Effector CD4-positive, alpha-beta T cell (primary cell): Measurements from ENCODE around the gene FBXO42.

ENCODE experiments used
- DNase-seq: peaks from one replicate; pipeline ENCODE4 v3.0.0-alpha.2; 2020

The FBXO42 gene

DNA sequence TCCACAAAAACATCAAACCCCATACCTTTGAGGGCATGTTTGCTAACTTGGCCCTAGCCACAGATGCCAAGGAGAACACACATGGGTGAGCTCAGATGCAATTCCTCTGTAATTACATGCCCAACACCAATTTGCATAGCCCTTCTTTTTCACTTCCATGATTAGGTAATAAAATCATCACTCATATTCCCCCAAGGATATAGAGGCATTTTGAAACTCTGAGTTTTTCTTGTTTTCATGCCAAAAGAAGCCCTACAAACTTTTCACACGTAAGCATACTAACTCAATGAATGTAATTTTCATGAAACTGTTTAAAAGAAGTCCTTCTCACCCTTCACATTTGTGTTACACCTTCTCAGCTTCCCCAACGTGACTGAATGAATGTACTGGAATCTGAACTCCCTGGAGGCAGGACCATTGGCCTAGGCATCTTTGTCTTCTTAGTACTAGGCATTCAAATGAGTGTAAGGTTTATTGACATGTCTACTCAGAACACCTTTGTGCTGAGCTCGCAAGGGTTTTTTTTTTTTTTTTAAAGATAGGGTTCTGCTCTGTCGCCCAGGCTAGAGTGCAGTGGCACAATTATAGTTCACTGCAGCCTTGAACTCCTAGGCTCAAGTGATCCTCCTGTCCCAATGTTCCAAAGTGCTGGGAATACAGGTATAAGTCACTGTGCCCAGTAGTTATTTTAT is 31.0 kb downstream of the FBXO42 start:
- no peak for DNase-seq

DNA sequence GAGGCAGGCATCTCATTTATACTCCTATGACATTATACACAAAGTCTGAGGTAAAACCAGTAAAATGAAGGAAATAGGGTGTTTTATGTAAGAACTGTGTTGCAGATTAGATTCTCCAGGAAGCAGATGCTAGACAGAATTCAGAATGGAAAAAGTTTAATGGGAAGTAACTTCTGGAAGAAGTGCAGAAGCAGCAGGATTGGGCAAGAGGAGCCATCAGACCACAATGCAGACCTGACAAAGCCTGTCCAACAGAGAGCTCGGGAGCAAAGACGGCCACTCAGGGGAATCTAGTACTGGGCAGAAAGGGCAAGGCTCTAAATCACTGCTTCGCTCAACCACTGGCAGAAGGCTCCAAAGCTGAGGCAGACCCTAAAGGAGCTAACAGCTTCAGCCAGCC is 33.7 kb downstream of the FBXO42 start:
- no peak for DNase-seq

DNA sequence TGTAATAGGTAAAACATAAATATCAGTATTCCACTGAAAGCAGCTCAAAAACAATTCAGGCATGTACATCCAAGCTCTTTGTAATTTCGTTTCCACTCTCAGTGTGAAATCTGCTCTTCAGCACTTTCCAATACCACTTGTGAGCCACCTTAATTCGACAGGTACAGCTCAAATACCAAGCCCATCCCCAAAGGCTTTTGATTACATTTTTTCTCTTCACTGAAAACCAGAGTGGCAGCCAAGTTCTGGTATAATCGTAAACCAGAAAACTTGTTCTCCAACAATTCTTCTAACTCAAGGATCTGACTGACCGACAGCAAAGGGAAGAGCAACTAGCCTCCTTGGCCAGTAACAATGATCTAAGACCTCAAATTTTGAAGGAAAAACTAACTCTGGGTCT is 36.8 kb downstream of the FBXO42 start:
- DNase-seq = no peak

DNA sequence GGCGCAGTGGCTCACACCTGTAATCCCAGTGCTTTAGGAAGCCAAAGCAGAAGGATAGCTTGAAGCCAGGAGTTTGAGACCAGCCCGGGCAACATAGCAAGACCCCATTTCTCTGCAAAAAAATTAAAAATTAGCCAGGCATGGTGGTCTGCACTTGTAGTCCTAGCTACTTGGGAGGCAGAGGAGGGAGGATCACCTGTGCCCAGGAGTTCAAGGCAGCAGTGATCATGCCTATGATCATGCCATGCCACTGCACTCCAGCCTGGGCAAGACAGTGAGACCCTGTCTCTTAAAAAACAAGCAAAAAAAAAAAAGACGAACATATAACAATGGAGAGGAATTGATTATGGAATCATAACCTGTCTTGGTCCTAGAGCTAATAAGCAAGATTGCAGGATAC is 45.1 kb downstream of the FBXO42 start:
- no peak for DNase-seq

DNA sequence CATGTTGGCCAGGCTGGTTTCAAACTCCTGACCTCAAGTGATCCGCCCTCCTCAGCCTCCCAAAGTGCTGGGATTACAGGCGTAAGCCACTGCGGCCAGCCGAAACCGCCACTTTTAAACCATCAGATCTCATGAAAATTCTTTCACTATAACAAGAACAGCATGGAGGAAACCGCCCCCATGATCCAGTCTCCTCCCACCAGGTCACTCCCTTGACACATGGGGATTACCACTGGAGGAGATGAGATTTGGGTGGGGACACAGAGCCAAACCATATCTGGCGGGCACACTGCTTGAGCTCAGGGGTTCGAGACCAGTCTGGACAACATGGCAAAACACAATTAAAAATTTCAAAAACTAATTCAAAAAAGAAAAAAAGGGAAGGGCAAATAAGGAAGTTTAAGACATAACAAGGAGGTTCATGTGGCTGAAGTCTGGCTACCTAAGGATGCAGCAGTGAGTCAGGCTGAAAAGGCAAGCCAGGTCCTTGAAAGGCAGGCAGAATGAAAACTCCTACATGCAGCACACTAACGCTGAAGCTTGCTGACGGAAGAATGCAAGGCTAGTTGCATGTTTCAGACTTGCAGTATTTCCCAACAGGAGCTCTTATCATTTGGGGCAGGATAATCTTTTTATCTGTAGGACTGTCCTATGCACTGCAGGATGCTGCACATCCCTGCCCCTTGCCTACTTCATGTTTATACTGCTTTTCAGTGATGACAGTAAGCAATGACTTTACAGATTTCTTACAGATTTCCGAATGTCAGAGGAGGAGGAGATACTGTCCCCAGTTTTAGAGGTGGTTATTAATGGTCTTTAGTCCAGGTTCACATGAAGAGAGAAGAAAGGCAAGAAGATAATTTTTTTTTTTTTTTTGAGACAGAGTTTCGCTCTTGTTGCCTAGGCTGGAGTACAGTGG is 49.3 kb downstream of the FBXO42 start:
- no peak for DNase-seq

DNA sequence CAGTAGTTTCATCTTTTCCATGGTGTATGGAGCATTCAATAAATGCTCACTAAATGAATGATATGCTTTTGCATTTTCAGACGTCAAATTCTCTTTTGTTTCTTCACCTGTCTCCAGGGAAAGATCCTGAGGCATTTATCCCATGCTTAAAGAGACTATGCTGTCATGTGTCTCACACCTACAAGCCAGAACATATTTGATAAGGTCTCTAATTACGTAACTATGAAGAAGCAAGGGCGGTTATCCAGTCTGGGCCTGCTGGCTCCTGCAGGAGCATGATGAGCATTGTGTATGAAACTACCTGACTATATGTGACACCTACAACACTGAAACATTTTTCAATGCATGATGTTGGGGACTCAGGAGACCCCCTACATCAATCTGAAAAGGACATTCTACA is 51.8 kb downstream of the FBXO42 start:
- no peak for DNase-seq

DNA sequence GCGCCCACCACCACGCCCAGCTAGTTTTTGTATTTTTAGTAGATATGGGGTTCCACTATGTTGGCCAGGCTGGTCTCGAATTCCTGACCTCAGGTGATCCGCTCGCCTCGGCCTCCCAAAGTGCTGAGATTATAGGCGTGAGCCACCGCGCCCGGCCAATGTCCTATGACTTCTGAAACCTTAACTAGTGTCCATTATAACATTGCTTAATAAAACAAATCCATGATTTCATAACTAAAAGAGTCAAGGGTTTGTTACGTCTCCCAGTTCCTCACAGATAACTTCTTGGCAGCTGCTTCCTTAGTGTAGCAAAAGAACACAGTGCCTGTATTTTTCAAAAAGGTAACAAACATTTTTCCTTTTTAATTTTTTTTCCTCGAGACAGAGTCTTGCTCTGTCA is 53.6 kb downstream of the FBXO42 start:
- no peak for DNase-seq

DNA sequence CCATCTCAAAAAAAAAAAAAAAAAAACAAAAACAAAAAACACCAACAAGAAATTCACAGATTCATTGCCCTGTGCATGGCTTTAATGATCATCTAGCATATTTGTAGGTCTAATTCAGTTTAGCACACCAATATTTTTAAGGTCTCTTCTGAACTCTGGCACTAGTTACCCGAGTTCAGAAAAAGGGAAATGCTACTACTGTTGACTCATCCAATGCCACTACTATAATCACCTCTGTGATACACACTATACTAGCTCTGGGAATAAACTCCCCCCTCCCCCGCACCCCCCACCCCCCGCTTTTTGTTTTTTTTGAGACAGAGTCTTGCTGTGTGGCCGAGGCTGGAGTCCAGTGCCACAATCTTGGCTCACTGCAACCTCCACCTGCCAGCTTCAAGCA is 55.6 kb downstream of the FBXO42 start:
- DNase-seq = no peak

DNA sequence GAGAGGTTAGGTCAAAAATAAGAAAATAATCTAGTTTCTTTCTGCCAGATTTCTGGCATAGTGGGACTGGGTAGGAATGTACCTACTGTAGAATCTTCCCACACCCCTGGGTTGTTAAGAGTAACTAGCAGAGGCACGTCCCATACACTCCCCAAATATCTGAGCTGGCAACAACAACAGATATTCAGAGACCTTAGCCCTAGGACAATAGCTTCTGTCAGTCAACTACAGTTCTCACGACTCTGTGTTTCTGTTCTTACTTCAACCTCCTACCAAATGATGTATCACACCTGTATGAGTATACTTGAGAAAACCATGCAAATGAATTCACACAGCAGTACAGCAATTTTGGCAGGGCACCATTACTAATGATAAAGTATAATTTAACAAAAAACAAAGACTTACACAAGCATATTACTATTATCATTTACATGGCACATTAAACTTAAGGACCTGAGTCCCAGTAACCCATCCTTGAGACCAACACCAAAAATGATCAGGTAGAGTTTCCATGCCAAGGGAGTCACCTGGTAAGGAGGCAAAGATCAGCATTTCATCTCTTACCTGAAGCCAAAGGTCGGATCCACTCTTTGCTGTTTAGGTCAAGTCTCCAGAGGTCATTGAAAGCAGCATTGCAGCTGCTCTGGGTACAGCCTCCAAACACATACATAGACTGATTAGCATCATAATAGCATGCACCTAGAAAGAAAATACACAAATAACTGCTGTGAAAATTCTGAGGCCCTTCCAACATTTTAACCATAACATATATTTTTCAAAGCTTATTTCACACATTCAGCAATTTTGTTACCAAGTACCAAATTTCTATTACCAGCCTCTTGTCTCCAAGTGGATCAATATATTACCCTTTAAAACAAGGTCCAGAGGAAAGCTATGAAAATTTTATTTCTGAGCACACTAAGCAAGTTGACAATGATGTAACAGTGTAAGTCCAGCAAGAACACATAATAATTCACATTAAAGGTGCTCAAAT is 57.8 kb downstream of the FBXO42 start:
- no peak for DNase-seq

DNA sequence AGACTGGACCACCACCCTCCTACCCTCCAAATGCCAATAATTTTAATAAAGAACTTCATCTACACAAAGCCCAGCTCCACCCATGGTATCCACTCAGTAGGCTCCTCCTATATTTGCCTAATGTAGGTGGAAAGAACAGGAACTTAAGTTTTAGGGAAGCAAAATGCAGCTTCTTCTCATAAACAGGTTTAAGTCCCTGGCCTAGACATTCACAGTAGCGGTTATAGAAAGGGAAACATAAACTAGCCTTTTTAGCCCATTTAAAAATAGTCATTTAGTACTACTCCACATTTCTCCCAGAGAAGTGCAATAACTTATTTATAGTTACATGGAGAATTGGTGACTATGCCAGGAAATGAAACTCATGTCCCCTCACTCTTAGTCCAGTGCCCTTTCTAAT is 58.7 kb downstream of the FBXO42 start:
- no peak for DNase-seq

DNA sequence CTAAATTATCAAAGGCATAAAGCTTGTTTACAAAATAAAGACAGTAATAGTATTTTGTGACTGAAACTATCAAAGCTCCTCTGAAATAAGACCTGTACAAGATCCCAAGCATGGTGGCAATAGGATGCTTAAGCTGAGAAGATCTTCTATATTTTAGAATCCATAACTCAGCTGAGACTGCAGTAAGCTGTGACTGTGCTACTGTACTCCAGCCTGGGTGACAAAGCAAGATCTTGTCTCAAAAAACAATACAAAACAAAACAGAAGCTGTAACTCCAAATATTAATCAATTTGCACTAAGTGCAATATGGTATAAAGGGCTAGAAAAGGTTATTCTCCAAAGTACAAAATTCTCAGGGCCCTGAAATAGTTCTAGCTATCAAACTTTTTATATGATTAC is 59.5 kb downstream of the FBXO42 start:
- DNase-seq = no peak

DNA sequence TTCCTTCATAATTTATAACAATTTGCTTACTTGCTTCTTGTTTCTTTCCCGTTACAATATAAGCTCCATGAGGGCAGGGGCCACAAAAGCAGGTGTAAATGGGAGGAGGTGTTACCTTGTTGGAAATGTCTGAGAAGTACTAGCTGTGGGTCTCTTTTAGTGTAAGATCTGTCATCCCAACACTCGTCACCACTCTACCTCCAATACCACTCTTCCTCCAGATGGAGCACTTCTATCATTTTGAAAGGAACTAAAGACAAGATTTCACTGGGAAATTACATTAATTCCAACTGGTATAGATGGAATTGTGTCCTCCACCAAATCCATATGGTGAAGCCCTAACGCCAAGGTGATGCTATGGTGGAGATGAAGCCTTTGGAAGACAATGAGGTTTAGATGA is 62.3 kb downstream of the FBXO42 start:
- no peak for DNase-seq

DNA sequence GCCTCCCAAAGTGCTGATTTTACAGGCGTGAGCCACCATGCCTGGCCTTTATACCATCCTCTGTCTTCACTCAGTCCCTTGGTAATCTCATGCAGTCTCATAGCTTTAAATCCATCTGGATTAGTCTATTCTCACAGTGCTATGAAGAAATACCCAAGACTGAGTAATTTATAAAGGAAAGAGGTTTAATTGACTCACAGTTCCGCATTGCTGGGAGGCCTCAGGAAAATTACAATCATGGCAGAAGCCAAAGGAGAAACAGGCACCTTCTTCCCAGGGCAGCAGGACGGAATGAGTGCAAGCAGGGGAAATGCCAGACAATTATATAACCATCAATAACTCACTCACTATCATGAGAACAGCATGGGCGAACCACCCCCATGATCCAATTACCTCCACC is 66.2 kb downstream of the FBXO42 start:
- DNase-seq = no peak

DNA sequence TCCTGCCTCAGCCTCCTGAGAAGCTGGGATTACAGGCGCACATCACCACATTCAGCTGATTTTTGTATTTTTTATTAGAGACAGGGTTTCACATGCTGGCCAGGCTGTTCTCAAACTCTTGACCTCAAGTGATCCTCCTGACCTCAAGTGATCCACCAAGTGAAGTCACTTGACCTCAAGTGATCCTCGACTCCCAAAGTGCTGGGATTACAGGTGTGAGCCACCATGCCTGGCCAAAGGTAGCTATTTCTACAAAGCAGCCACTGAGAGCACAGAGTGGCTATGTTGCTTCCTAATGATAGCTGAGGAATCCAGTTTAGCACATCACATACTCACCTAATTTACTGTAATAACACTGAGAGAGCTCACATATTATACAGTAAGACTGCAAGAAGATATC is 70.5 kb downstream of the FBXO42 start:
- no peak for DNase-seq

DNA sequence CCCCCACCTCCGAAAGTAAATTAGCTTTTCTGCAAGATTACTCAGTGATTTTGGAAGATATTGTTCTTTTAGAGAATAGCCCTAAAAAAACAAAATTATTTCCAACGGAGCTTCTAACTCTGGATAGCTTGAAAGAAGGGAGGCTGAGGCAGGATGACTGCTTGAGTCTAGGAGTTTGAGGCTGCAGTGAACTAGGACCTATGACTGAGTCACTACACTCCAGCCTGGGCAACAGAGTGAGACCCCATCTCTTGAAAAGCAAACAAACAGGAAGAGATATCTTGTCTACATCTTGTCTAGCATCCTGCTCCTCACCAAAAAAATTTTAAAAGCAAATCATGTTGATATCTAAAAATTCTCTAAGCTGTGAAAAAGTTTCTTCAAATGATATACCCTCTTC is 73.1 kb downstream of the FBXO42 start:
- DNase-seq = no peak

DNA sequence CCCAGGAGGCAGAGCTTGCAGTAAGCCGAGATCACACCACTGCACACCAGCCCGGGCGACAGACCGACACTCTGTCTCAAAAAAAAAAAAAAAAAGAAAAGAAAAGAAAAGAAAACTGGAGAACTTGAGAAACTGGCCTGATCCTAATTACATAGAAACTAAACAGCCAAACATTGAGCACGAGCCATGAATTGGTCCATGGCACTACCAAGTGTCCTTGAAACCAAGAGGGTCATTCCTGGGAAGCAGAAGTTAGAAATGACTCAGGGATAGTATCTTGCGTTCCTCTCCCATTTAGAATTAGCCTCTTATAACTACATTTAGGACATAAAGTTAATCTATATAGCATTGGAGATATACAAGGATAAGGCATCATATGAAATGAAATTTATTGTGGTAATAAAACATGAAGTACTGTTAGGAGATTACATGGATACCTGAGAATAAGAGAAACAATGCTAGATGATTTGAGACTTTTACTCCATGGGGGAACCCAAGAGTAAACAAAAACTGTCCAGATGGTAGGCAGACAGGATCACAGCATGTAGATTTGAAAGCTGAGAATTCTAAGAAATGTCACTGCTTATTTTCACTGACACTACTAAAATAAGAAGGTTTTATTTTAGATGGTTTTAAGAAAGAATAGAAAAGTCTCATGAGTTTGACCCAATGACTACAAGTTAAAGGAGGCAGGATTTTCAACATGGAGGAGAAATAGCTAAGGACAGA is 75.8 kb downstream of the FBXO42 start:
- no peak for DNase-seq

DNA sequence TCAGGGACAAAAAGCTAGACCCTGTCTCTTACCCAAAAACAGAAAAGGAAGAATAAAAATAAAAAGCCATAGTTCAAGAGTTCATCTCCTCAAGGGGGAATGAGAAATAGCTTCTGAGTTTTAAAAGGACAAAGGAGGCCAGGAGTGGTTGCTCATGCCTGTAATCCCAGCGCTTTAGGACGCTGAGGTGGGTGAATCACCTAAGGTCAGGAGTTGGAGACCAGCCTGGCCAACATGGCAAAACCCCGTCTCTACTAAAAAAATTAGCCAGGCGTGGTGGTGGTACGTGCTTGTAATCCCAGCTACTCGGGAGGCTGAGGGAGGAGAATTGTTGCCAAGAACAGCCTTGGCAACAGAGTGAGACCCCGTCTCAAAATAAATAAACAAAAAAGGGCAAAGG is 76.7 kb downstream of the FBXO42 start:
- no peak for DNase-seq

DNA sequence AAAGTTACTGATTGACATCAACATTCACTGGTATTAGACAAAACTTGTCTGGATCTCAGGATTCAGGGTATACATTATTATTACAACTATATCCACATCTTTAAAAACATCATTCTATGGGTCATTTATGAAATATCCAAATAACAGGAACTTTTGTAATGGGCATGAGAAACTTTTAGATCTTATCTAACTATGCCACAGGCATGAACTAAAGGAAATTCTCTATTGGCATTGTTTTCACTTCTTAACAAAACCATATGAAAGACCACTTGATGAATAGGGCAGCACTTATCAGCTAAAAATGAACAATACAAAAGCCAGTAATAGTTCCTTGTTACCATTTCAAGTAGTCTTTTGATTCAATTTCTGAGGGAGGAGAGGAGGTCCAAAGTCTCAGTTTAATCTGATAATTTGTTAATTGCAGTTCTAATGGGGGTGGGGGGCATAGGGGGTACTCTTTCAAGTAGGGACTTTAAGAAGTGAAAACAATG is 84.5 kb downstream of the FBXO42 start:
- DNase-seq = no peak

DNA sequence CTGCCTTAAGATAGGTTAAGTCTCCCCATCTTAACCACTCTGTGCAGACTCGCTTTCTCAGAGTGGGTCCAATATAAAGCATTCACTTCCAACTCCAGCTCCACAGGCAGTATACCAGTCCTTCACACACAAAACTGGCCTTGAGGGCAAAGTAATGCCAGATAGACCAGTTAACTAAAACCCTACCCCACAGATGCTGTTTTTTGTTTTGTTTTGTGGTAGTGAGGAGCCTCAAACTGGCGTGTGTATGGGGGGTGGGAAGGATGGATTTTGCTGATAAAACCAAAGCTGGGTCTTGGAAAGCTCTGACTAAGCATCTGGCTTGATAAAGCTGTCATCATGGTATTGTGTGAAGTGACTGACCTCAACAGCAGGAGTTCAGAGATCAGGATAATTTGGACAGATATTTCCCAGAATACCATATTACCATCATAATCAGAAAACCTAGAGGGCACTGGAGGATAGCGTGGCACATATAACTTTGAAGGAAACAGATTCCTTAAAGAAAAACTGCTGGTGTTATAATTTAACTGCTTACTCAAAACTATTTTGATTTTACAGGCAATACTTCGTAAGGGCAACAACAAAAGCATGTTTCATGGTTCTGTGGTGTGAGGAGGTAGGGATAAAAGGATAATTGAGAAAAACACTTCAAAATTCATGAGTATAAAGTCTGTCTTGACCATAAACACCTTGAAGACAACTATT is 85.7 kb downstream of the FBXO42 start:
- no peak for DNase-seq

DNA sequence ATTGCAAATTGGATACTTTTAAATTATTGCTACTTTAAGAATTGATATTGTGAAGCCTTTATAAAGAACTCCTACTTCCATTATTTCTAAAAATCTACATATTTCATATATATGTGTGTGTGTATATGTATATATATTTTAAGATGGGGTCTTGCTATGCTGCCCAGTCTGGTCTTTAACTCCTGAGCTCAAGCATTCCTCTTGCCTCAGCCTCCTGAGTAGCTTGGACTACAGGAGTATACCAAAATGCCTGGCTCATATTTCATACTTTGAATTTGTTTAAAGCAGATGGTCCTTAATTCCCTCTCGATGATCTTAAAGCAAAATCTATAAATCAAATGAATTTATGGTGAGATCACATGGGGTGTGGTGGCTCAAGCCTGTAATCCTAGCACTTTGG is 90.2 kb downstream of the FBXO42 start:
- DNase-seq = no peak

DNA sequence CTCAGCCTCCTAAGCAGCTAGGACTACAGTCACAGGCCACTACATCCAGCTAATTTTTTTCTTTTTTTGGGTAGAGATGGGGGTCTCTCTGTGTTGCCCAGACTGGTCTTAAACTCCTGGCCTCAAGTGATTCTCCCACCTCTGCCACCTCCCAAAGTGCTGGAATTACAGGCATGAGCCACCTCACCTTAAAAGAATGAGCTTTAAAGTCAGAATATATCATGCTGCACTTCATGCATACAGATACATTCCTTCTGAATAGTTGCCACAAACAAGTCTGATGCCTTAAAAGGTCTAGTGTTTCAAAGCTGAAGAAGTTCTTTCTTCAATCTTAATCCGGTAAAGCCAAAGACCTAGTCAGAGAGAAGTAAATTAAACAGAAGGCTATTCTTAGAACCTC is 91.5 kb downstream of the FBXO42 start:
- no peak for DNase-seq
